NCI-H510A (cell line): Measurements from ENCODE around the gene KCNMA1.
"Not testable (repeated sequence)": the region's sequence is repeated elsewhere in the genome, so short reads cannot be mapped to it uniquely, and the experiment has no call there.

Source experiments
- DNase-seq: peaks from one replicate; lab custom pipeline; 2025; lab: John Stamatoyannopoulos, UW

KCNMA1 gene

GRCh38 chr10:77392851-77393250 lies 244.8 kb downstream of the KCNMA1 start:
- DNase-seq: peak; percentile 79

- no peak for DNase-seq
These were observed 245.3 kb downstream of the KCNMA1 start for GRCh38 chr10:77392236-77392721.

- DNase-seq: peak; percentile 82
These were observed 245.9 kb downstream of the KCNMA1 start for GRCh38 chr10:77391605-77392235.

GRCh38 chr10:77390481-77390891 lies 247.1 kb downstream of the KCNMA1 start:
- DNase-seq: no peak

GRCh38 chr10:77388571-77389100 lies 249.0 kb downstream of the KCNMA1 start:
- no peak for DNase-seq

- not testable (repeated sequence) for DNase-seq
These were observed 249.9 kb downstream of the KCNMA1 start for GRCh38 chr10:77387701-77388100.

- DNase-seq: no peak
These were observed 250.4 kb downstream of the KCNMA1 start for GRCh38 chr10:77387247-77387646.

- no peak for DNase-seq
These were observed 250.8 kb downstream of the KCNMA1 start for GRCh38 chr10:77386838-77387237.

- no peak for DNase-seq
These were observed 251.2 kb downstream of the KCNMA1 start for GRCh38 chr10:77386365-77386764.

- no peak for DNase-seq
These were observed 252.3 kb downstream of the KCNMA1 start for GRCh38 chr10:77385315-77385714.

GRCh38 chr10:77383861-77384553 lies 253.6 kb downstream of the KCNMA1 start:
- no peak for DNase-seq

- DNase-seq: no peak
These were observed 255.9 kb downstream of the KCNMA1 start for GRCh38 chr10:77381750-77382149.

GRCh38 chr10:77380723-77381122 lies 256.9 kb downstream of the KCNMA1 start:
- no peak for DNase-seq

GRCh38 chr10:77380191-77380590 lies 257.4 kb downstream of the KCNMA1 start:
- no peak for DNase-seq

- no peak for DNase-seq
These were observed 258.9 kb downstream of the KCNMA1 start for GRCh38 chr10:77378366-77379349.

- no peak for DNase-seq
These were observed 259.8 kb downstream of the KCNMA1 start for GRCh38 chr10:77377678-77378352.

- no peak for DNase-seq
These were observed 260.6 kb downstream of the KCNMA1 start for GRCh38 chr10:77377034-77377433.

GRCh38 chr10:77374189-77374656 lies 263.4 kb downstream of the KCNMA1 start:
- no peak for DNase-seq

GRCh38 chr10:77371848-77372799 lies 265.5 kb downstream of the KCNMA1 start:
- DNase-seq: no peak

- no peak for DNase-seq
These were observed 266.2 kb downstream of the KCNMA1 start for GRCh38 chr10:77371421-77371820.
